GM10266 (cell line): Measurements from ENCODE around the gene PCNT.

Experiments used
- DNase-seq: peaks from one replicate; pipeline ENCODE4 v3.0.0; 2012; ENCODE audit errors: extremely low spot score
- TF ChIP-seq, protein P1 (sequence below): IDR thresholded peaks from 2 replicates; pipeline ENCODE4 v1.5.1; 2012; ENCODE audit warnings: mild to moderate bottlenecking, low read depth; ENCODE audit not compliant: control insufficient read depth, insufficient read depth; ENCODE audit errors: missing control alignments

The PCNT gene

DNA sequence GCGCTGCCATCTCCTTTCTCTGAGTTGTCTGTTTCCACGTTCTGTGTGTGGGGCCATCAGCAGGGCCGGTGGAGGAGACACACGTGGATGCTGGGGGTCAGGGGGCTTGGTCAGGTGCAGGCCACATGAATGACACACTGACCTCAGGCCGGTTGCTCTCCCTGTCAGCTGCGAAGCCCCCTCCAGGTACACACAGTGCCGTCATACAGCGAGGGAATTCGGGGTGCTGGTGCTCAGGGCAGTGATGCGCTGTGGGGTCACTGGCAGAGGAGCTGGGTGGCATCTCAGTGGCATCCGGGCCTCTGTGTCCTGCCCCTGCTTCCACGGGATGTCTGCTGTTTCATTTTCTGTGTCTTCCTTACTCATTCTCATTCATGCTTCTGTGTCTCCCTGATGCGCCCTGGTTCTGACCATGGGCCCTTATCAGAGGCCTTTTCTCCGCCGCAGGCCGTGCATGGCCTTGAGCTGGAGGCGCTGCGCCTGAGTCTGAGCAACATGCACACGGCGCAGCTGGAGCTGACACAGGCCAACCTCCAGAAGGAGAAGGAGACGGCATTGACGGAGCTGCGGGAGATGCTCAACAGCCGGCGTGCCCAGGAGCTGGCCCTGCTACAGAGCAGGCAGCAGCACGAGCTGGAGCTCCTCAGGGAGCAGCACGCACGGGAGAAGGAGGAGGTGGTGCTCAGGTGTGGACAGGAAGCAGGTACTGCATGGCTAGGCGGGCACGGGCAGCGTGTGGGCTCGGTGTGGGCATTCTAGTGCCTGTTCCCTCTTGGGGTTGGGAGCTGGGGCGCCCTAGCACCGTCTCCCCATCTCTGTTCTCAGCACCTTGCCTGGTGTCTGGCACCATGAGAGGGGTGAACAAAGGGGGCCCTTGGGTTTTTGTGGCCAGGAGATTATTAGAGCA, 22.6 kb downstream of the PCNT start:
- TF ChIP-seq, protein P1, sequence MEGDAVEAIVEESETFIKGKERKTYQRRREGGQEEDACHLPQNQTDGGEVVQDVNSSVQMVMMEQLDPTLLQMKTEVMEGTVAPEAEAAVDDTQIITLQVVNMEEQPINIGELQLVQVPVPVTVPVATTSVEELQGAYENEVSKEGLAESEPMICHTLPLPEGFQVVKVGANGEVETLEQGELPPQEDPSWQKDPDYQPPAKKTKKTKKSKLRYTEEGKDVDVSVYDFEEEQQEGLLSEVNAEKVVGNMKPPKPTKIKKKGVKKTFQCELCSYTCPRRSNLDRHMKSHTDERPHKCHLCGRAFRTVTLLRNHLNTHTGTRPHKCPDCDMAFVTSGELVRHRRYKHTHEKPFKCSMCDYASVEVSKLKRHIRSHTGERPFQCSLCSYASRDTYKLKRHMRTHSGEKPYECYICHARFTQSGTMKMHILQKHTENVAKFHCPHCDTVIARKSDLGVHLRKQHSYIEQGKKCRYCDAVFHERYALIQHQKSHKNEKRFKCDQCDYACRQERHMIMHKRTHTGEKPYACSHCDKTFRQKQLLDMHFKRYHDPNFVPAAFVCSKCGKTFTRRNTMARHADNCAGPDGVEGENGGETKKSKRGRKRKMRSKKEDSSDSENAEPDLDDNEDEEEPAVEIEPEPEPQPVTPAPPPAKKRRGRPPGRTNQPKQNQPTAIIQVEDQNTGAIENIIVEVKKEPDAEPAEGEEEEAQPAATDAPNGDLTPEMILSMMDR, result no peak
- no peak for DNase-seq

DNA sequence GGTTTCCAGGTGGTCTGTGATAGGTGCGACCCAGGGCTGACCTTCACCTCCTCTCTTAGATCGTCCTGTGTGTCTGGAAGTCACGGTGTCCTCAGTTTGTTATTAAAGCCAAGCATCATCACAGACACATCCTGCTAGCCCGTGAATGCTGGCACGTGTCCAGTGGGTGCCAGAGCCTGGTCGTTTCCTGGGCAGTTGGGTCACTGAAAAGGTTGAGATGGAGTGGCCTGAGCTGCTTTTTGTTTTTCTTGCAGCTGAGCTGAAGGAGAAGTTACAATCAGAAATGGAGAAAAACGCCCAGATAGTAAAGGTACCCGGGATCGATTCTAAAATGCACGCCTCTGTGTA, 23.2 kb downstream of the PCNT start:
- TF ChIP-seq, protein P1, result no peak

DNA sequence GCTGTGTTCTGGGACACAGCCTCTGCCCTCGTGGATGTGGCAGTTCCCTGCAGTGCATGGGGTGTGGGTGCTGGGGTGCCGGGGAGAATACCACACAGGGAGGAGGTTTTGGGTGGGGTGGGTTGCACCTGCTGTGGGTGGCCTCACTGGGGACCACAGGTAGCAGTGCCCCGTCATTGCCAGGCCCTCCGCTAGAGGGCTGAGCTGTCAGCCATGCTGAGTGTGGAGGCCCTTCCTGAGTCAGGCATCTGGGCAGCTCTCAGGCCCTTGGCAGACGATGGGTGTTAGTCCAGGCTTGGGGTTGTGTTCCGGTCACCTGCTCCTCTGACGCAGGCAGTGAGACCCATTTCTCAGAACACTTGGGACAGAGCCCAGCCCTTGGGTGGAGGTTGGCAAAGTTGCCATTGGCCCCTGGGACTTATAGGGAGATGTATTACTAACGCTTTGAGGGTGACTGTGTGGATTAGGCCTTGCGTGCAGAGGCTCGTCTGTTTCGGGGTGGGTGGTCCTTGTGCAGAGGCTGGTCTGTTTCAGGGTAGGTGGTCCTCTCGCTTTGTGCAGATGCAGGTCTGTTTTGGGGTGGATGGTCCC, 23.9 kb downstream of the PCNT start:
- no peak for DNase-seq
- TF ChIP-seq, protein P1, result peak; percentile 41

More for the DNA sequence above, 23.2 kb downstream of the PCNT start:
- DNase-seq, result no peak

DNA sequence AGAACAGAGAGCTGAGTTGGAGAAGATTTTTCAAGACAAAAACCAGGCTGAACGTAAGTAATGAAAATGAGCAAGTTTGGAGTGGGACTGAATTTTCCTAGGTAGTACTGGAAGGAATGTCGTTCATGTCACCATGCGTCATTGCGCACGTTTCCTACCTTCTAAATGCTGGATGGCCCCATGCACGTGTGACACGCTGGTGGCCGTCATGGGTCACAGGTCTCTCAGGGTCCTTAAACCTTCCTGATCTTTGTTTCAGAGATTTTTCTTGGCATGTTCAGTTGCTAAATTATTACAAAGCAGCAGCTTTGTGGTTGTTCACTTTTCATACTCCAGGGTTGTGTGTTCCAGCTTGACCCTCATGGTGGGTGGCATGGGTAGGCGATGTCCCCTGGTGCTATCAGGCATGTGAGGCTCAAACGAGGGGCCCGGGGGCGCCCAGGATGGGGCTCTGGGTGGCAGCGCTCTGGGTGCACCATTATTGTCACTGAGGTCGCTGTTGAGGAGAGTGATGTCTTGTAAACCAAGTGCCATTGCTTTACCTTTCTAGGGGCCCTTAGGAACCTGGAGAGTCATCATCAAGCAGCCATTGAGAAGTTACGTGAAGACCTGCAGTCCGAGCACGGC, 25.3 kb downstream of the PCNT start:
- DNase-seq, result no peak
- TF ChIP-seq, protein P1, result no peak

DNA sequence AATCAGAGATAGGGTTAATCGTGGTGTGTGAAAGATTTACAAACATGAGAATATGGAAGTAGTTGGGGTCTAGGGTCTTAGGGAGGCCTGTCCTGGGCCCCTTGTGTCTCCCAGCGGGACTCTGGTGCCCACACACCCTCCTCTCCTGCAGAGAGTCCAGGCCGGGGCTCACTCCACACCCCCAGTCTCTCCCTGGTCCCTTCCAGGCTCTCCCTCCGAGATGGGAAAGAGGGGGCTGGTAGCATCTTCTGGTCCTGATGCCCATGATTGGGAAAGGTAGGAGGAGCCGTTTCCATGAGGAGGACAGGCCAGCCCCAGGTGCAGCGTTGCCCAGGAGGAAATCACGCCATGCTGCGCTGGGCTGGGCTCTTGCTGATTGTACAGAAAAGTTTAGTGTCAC, 26.6 kb downstream of the PCNT start:
- TF ChIP-seq, protein P1, result no peak

DNA sequence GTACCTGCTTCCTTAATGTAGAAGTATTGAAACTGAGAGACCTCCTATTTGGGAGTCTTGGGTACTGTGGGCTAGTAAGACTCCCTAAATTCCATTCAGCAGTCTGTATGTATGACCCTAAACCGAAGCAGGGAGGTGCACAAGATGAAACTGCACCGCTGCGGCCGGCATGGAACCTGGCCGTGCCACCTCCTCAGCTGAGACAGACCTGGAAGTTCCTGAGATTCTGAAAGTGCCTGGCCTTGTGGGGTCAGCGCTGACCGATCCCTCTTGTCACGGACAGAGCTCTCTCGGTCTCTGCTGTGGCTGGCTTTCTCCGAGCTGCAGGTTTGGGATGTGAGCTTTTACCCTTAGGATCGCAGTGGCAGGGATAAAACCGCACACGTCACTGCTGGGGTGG, 27.0 kb downstream of the PCNT start:
- DNase-seq, result no peak
- TF ChIP-seq, protein P1, result no peak

More for the DNA sequence above, 26.6 kb downstream of the PCNT start:
- DNase-seq, result no peak
